Suprapubic skin (tissue), 4 donors: ENCODE measurements around the gene PALMD.

Experiments
- EP300 ChIP-seq: sonication (generic); formaldehyde crosslinking; IDR thresholded peaks from one replicate; pipeline ENCODE4 v1.6.1; 2017; ENCODE audit warnings: antibody characterized with exemption
- POLR2A ChIP-seq, 2 donors: fragments of 450-650 bp; IDR thresholded peaks; one replicate each; pipeline ENCODE4 v1.6.1; 2017; ENCODE audit warnings: antibody characterized with exemption in 2 of 2, mild to moderate bottlenecking in 2 of 2, moderate library complexity in 2 of 2
- POLR2AphosphoS5 ChIP-seq, 3 donors: sonication (generic); formaldehyde crosslinking; IDR thresholded peaks; one replicate each; pipeline ENCODE4 v1.6.1; 2017; ENCODE audit warnings: antibody characterized with exemption in 3 of 3
- TF ChIP-seq, protein P1 (sequence below), 2 donors: fragments of 200-600 bp in 1 of 2; fragments of 450-650 bp in 1 of 2; sonication (generic) in 1 of 2; IDR thresholded peaks; one replicate each; pipeline ENCODE4 v1.5.1; 2016 to 2019; ENCODE audit warnings: antibody characterized with exemption in 2 of 2, mild to moderate bottlenecking in 1 of 2, moderate library complexity in 1 of 2

DNA sequence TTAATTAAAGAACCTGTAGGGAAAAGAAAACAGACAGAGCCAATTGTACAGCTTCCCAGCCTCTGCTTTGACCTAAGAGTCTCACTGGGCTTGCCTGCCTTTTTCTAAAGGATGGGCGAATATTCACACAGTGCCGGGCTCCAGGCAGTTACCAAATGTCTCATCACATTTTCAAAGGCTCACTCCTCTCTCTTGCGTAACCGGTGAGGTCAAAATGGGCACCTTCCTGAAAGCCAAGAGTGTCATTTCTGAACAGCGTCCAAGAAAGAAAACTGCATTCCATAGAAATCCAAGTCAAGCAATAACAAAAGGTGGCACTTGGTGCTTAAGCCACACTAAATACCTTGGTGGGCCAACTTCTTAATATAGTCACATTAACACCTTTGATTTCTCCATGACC lies 710 bp upstream of the PALMD start:
- TF ChIP-seq, protein P1, sequence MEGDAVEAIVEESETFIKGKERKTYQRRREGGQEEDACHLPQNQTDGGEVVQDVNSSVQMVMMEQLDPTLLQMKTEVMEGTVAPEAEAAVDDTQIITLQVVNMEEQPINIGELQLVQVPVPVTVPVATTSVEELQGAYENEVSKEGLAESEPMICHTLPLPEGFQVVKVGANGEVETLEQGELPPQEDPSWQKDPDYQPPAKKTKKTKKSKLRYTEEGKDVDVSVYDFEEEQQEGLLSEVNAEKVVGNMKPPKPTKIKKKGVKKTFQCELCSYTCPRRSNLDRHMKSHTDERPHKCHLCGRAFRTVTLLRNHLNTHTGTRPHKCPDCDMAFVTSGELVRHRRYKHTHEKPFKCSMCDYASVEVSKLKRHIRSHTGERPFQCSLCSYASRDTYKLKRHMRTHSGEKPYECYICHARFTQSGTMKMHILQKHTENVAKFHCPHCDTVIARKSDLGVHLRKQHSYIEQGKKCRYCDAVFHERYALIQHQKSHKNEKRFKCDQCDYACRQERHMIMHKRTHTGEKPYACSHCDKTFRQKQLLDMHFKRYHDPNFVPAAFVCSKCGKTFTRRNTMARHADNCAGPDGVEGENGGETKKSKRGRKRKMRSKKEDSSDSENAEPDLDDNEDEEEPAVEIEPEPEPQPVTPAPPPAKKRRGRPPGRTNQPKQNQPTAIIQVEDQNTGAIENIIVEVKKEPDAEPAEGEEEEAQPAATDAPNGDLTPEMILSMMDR (IDR thresholded peaks at IDR 0.05): no peak
- TF ChIP-seq EP300 (no peak), POLR2A (IDR thresholded peaks at IDR 0.05) (no peak), POLR2AphosphoS5 (IDR thresholded peaks at IDR 0.05) (peak in 2 of 3 donors; percentile 61 to 75)
